Neural crest cell (in vitro differentiated cells): ENCODE measurements around the gene ZNF277. TPM values are rescaled to one million over a fixed set of nuclear protein-coding genes. Genes with fewer than 3 reads are reported as not detected.

Experiments used
- DNase-seq: peaks from one replicate; pipeline ENCODE4 v3.0.0; 2021; ENCODE audit warnings: low read depth, mixed read lengths, low spot score
- H3K27ac Mint-ChIP-seq: one replicate; pipeline ENCODE4 v1.8.0; 2021; ENCODE audit warnings: mild to moderate bottlenecking, mixed read lengths; ENCODE audit not compliant: unreplicated experiment
- H3K27me3 Mint-ChIP-seq: 2 replicates; pipeline ENCODE4 v1.8.0; 2021; ENCODE audit warnings: low read depth, mild to moderate bottlenecking, mixed read lengths
- H3K36me3 Mint-ChIP-seq: 2 replicates; pipeline ENCODE4 v1.8.0; 2021; ENCODE audit warnings: low read depth, mild to moderate bottlenecking, mixed read lengths
- H3K4me1 Mint-ChIP-seq: 2 replicates; pipeline ENCODE4 v1.8.0; 2021; ENCODE audit warnings: mixed read lengths
- H3K4me3 Mint-ChIP-seq: one replicate; pipeline ENCODE4 v1.8.0; 2021; ENCODE audit warnings: mild to moderate bottlenecking, mixed read lengths
- H3K9me3 Mint-ChIP-seq: 2 replicates; pipeline ENCODE4 v1.8.0; 2021; ENCODE audit warnings: mixed read lengths
- total RNA-seq: library from RNA; stranded (reverse); gene quantifications from 2 replicates; pipeline ENCODE4 v1.2.1, GENCODE V29; 2021
- TF ChIP-seq, protein P1 (sequence below): fragments of 200-600 bp; sonication (generic); conservative IDR thresholded peaks from 2 replicates; pipeline ENCODE4 v1.5.0; 2021; ENCODE audit warnings: antibody characterized with exemption, mild to moderate bottlenecking

ZNF277 gene
- total RNA-seq, 1 donor from 2014 or later, result 20.2 TPM

- no peaks in the 10 kb centered on the region for H3K9me3 Mint-ChIP-seq
- H3K4me3 Mint-ChIP-seq, result no peak overlapping the region
- H3K27me3 Mint-ChIP-seq, result no peaks in the 10 kb centered on the region
- no peaks in the 10 kb centered on the region for H3K36me3 Mint-ChIP-seq
- TF ChIP-seq, protein P1, sequence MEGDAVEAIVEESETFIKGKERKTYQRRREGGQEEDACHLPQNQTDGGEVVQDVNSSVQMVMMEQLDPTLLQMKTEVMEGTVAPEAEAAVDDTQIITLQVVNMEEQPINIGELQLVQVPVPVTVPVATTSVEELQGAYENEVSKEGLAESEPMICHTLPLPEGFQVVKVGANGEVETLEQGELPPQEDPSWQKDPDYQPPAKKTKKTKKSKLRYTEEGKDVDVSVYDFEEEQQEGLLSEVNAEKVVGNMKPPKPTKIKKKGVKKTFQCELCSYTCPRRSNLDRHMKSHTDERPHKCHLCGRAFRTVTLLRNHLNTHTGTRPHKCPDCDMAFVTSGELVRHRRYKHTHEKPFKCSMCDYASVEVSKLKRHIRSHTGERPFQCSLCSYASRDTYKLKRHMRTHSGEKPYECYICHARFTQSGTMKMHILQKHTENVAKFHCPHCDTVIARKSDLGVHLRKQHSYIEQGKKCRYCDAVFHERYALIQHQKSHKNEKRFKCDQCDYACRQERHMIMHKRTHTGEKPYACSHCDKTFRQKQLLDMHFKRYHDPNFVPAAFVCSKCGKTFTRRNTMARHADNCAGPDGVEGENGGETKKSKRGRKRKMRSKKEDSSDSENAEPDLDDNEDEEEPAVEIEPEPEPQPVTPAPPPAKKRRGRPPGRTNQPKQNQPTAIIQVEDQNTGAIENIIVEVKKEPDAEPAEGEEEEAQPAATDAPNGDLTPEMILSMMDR, result no peak
- no peak overlapping the region for H3K27ac Mint-ChIP-seq
- no peak for DNase-seq
- H3K4me1 Mint-ChIP-seq, result no peaks in the 10 kb centered on the region
These were observed 22.1 kb downstream of the ZNF277 start for GRCh38 chr7:112228632-112229031.

DNA sequence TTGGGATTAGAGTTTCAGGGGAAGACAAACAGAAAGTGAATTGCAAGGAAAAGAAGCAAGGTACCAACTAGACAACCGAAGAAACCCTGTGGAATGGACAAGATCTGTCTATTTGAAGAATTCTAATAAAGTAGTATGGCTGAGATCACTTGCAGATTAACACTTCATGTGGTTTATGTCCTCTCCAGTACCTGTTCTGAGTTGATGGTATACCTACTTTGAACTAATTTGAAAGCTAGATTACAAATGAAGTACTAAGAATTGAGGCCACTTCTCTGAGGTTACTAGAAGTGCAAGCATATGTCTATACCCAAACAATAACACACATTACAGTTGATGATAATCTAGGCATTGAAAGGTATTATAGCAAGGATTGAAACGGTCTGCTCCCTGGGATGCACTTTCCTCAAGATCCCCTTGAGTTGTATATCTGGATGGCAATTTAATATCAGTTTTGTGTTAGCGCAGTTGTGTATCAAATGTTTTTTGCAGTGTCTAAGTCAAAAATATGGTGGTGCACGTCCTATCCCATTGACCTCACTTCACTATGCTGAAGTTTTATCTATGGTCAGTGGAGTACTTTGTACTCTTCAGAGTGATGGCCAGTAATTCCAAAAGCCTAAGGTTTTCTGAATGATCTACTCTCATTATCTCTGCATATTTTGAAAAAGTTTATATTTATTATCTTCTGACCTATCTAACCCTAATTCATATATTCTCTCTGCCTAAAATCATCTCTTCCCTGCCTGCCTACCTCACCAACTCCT, 25.9 kb downstream of the ZNF277 start:
- H3K4me1 Mint-ChIP-seq, result no peaks in the 10 kb centered on the region
- no peaks in the 10 kb centered on the region for H3K27me3 Mint-ChIP-seq
- H3K4me3 Mint-ChIP-seq, result no peak overlapping the region
- DNase-seq, result no peak
- H3K9me3 Mint-ChIP-seq, result no peaks in the 10 kb centered on the region
- TF ChIP-seq, protein P1, result no peak
- H3K27ac Mint-ChIP-seq, result peak overlapping the region; percentile 3
- H3K36me3 Mint-ChIP-seq, result no peaks in the 10 kb centered on the region

GRCh38 chr7:112233048-112233697, 26.7 kb downstream of the ZNF277 start:
- TF ChIP-seq, protein P1, result no peak
- no peaks in the 10 kb centered on the region for H3K9me3 Mint-ChIP-seq

GRCh38 chr7:112234147-112234546, 27.7 kb downstream of the ZNF277 start:
- no peak overlapping the region for H3K4me3 Mint-ChIP-seq
- DNase-seq, result no peak
- H3K27me3 Mint-ChIP-seq, result no peaks in the 10 kb centered on the region
- peaks cover 4% of the 10 kb centered on the region for H3K36me3 Mint-ChIP-seq
- no peaks in the 10 kb centered on the region for H3K4me1 Mint-ChIP-seq
- TF ChIP-seq, protein P1, result no peak
- H3K9me3 Mint-ChIP-seq, result no peaks in the 10 kb centered on the region
- no peak overlapping the region for H3K27ac Mint-ChIP-seq

More at GRCh38 chr7:112233048-112233697, 26.7 kb downstream of the ZNF277 start:
- Mint-ChIP-seq H3K4me3 (no peak overlapping the region), H3K27me3 (no peaks in the 10 kb centered on the region), H3K4me1 (no peaks in the 10 kb centered on the region), H3K36me3 (peaks cover 4% of the 10 kb centered on the region), H3K27ac (peak overlapping the region; percentile 3)
- DNase-seq, result no peak

GRCh38 chr7:112236597-112236996, 30.1 kb downstream of the ZNF277 start:
- H3K4me3 Mint-ChIP-seq, result no peak overlapping the region
- peaks cover 15% of the 10 kb centered on the region for H3K36me3 Mint-ChIP-seq
- no peaks in the 10 kb centered on the region for H3K4me1 Mint-ChIP-seq
- no peaks in the 10 kb centered on the region for H3K27me3 Mint-ChIP-seq
- no peak overlapping the region for H3K27ac Mint-ChIP-seq
- TF ChIP-seq, protein P1, result no peak
- DNase-seq, result no peak
- H3K9me3 Mint-ChIP-seq, result peaks cover 7% of the 10 kb centered on the region
